Suppressor macrophage treated with lipopolysaccharide for 4 hours (primary cell): Measurements from ENCODE around the gene UCHL3.

Experiments
- DNase-seq: peaks from one replicate; pipeline ENCODE4 v3.0.0-alpha.2; 2020

Gene UCHL3

GRCh38 chr13:75635101-75635827 lies 85.7 kb downstream of the UCHL3 start:
- no peak for DNase-seq

GRCh38 chr13:75635828-75636435 lies 86.3 kb downstream of the UCHL3 start, which contains the start of gene LMO7:
Gene LMO7, plus strand, starts transcription at chr13:75636330. Its CDS starts 328 bp downstream, at chr13:75636658.
- DNase-seq = peak; percentile 41

GRCh38 chr13:75636436-75637180 lies 87.0 kb downstream of the UCHL3 start:
- DNase-seq = peak; percentile 39

GRCh38 chr13:75637181-75637750 lies 87.7 kb downstream of the UCHL3 start:
- DNase-seq = no peak

- DNase-seq = no peak
Measured at GRCh38 chr13:75639454-75639853, 89.9 kb downstream of the UCHL3 start.

GRCh38 chr13:75641026-75641425 lies 91.4 kb downstream of the UCHL3 start:
- no peak for DNase-seq

GRCh38 chr13:75643182-75643581 lies 93.6 kb downstream of the UCHL3 start:
- DNase-seq = no peak

- DNase-seq = no peak
Measured at GRCh38 chr13:75643693-75644092, 94.1 kb downstream of the UCHL3 start.

GRCh38 chr13:75645141-75645540 lies 95.5 kb downstream of the UCHL3 start:
- no peak for DNase-seq

GRCh38 chr13:75647126-75647784 lies 97.7 kb downstream of the UCHL3 start:
- DNase-seq = no peak

- no peak for DNase-seq
Measured at GRCh38 chr13:75648446-75648845, 98.9 kb downstream of the UCHL3 start.

- no peak for DNase-seq
Measured at GRCh38 chr13:75651013-75651412, 101.4 kb downstream of the UCHL3 start.

- DNase-seq = no peak
Measured at GRCh38 chr13:75652726-75653125, 103.1 kb downstream of the UCHL3 start.
